IMR-90 (cell line): ENCODE results near the gene SNX14.

Experiments used
- BHLHE40 ChIP-seq: fragments of 150-350 bp; IDR thresholded peaks from 2 replicates; pipeline ENCODE4 v1.6.1; 2016; ENCODE audit warnings: mild to moderate bottlenecking, low read depth, low read length
- CEBPB ChIP-seq: IDR thresholded peaks from 2 replicates; pipeline ENCODE4 v1.6.1; 2012; ENCODE audit warnings: low read depth, low read length, improper control_type of control experiment
- MAFK ChIP-seq: IDR thresholded peaks from 2 replicates; pipeline ENCODE4 v1.6.1; 2012; ENCODE audit warnings: low read depth, low read length, improper control_type of control experiment
- MAZ ChIP-seq: IDR thresholded peaks from 2 replicates; pipeline ENCODE4 v1.6.1; 2012; ENCODE audit warnings: low read depth, mild to moderate bottlenecking, low read length, improper control_type of control experiment, moderate library complexity, borderline replicate concordance
- NFE2L2 ChIP-seq: fragments of 150-350 bp; IDR thresholded peaks from 2 replicates; pipeline ENCODE4 v1.6.1; 2016; ENCODE audit warnings: low read depth, mild to moderate bottlenecking, low read length
- POLR2A ChIP-seq: IDR thresholded peaks from 2 replicates; pipeline ENCODE4 v1.6.1; 2012; ENCODE audit warnings: mild to moderate bottlenecking, low read depth, low read length
- RAD21 ChIP-seq: IDR thresholded peaks from 2 replicates; pipeline ENCODE4 v1.6.1; 2012; ENCODE audit warnings: low read length, improper control_type of control experiment
- RCOR1 ChIP-seq: IDR thresholded peaks from 2 replicates; pipeline ENCODE4 v1.6.1; 2012; ENCODE audit warnings: mild to moderate bottlenecking, low read length, improper control_type of control experiment; ENCODE audit not compliant: insufficient replicate concordance
- RFX5 ChIP-seq: IDR thresholded peaks from 2 replicates; pipeline ENCODE4 v1.8.0; 2012; ENCODE audit warnings: low read depth, mild to moderate bottlenecking, low read length, moderate library complexity
- SMC3 ChIP-seq: fragments of 150-350 bp; IDR thresholded peaks from 2 replicates; pipeline ENCODE4 v1.6.1; 2016; ENCODE audit warnings: low read depth, mild to moderate bottlenecking, antibody characterized with exemption, low read length, moderate library complexity
- USF2 ChIP-seq: fragments of 150-350 bp; IDR thresholded peaks from 2 replicates; pipeline ENCODE4 v1.6.1; 2017; ENCODE audit warnings: mild to moderate bottlenecking, antibody characterized with exemption, low read length, low read depth
- TF ChIP-seq, protein P1 (sequence below): fragments of 150-350 bp; IDR thresholded peaks from 2 replicates; pipeline ENCODE4 v1.6.1; 2016; ENCODE audit warnings: low read depth, mild to moderate bottlenecking, low read length, moderate library complexity, borderline replicate concordance
- TF ChIP-seq, protein P2 (sequence below): conservative IDR thresholded peaks from 2 replicates; pipeline ENCODE4 v1.5.1; 2012; ENCODE audit warnings: mild to moderate bottlenecking, low read depth, low read length, improper control_type of control experiment

- TF ChIP-seq, protein P1, sequence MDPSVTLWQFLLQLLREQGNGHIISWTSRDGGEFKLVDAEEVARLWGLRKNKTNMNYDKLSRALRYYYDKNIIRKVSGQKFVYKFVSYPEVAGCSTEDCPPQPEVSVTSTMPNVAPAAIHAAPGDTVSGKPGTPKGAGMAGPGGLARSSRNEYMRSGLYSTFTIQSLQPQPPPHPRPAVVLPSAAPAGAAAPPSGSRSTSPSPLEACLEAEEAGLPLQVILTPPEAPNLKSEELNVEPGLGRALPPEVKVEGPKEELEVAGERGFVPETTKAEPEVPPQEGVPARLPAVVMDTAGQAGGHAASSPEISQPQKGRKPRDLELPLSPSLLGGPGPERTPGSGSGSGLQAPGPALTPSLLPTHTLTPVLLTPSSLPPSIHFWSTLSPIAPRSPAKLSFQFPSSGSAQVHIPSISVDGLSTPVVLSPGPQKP, result no peak
- TF ChIP-seq RAD21 (no peak), SMC3 (no peak), CEBPB (no peak), POLR2A (no peak), MAFK (no peak), USF2 (no peak), RFX5 (no peak), MAZ (no peak), NFE2L2 (no peak), RCOR1 (no peak), BHLHE40 (no peak)
- TF ChIP-seq, protein P2, sequence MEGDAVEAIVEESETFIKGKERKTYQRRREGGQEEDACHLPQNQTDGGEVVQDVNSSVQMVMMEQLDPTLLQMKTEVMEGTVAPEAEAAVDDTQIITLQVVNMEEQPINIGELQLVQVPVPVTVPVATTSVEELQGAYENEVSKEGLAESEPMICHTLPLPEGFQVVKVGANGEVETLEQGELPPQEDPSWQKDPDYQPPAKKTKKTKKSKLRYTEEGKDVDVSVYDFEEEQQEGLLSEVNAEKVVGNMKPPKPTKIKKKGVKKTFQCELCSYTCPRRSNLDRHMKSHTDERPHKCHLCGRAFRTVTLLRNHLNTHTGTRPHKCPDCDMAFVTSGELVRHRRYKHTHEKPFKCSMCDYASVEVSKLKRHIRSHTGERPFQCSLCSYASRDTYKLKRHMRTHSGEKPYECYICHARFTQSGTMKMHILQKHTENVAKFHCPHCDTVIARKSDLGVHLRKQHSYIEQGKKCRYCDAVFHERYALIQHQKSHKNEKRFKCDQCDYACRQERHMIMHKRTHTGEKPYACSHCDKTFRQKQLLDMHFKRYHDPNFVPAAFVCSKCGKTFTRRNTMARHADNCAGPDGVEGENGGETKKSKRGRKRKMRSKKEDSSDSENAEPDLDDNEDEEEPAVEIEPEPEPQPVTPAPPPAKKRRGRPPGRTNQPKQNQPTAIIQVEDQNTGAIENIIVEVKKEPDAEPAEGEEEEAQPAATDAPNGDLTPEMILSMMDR, result no peak
Observed at GRCh38 chr6:85594197-85594930, 706 bp upstream of the SNX14 start.
